Transverse colon (tissue), 4 donors: ENCODE measurements around the gene APOLD1. TPM values are rescaled to one million over a fixed set of nuclear protein-coding genes. Genes with fewer than 3 reads are reported as not detected.
A peak's percentile ranks its signal among the peaks of the same experiment; 100 is the strongest.

ENCODE experiments used
- DNase-seq: peaks from one replicate; pipeline ENCODE4 v3.0.0-alpha.2; 2019
- H3K27ac ChIP-seq, 4 donors: fragments of 200-600 bp; sonication (generic); 2 replicates each; pipeline ENCODE4 v1.5.1; 2016 to 2018; ENCODE audit warnings: inconsistent platforms in 4 of 4
- H3K27me3 ChIP-seq: fragments of 200-600 bp; sonication (generic); 2 replicates; pipeline ENCODE4 v1.5.1; 2017; ENCODE audit warnings: inconsistent platforms
- H3K36me3 ChIP-seq, 4 donors: fragments of 200-600 bp; sonication (generic); 2 replicates each; pipeline ENCODE4 v1.5.1; 2017 to 2019; ENCODE audit warnings: inconsistent platforms in 4 of 4
- H3K4me1 ChIP-seq, 4 donors: fragments of 200-600 bp; sonication (generic); 2 replicates each; pipeline ENCODE4 v1.5.1; 2017 to 2020; ENCODE audit warnings: inconsistent platforms in 4 of 4
- H3K4me3 ChIP-seq, 4 donors: fragments of 200-600 bp; sonication (generic); 1 replicate in 1 of 4; 2 replicates in 3 of 4; pipeline versions ENCODE4 v1.5.1 to v1.6.1; 2017 to 2019; ENCODE audit warnings: inconsistent platforms in 4 of 4
- H3K9me3 ChIP-seq, 2 donors: fragments of 200-600 bp; sonication (generic); 2 replicates each; pipeline ENCODE4 v1.5.1; 2017 to 2019; ENCODE audit warnings: inconsistent platforms in 2 of 2
- EP300 ChIP-seq: sonication (generic); formaldehyde crosslinking; IDR thresholded peaks from one replicate; pipeline ENCODE4 v1.6.1; 2017; ENCODE audit warnings: antibody characterized with exemption, low read depth
- POLR2A ChIP-seq: fragments of 450-650 bp; IDR thresholded peaks from one replicate; pipeline ENCODE4 v1.6.1; 2016; ENCODE audit warnings: antibody characterized with exemption, mild to moderate bottlenecking, moderate library complexity
- POLR2AphosphoS5 ChIP-seq, 3 donors: sonication (generic); formaldehyde crosslinking; IDR thresholded peaks; one replicate each; pipeline ENCODE4 v1.6.1; 2016; ENCODE audit warnings: antibody characterized with exemption in 3 of 3
- WGBS, 2 donors: methylation state at CpG; one replicate each; pipeline ENCODE4 v1.1.5; 2018; ENCODE audit warnings: low coverage in 1 of 2; 5-methylcytosine and 5-hydroxymethylcytosine counted together
- in situ Hi-C, 4 donors: fragments of 200-750 bp; cut with MboI; loops; one replicate each; pipeline versions ENCODE4 v1.15.0 to v1.15.1; 2017; ENCODE audit warnings: low sequenced_read_pairs in 3 of 4, low pct_ligation_motif_present in 1 of 4, low pct_unique_long_range_greater_than_20kb in 1 of 4
- intact Hi-C: fragments of 100-400 bp; cut with DNase I; formaldehyde crosslinking; loops from one replicate; pipeline ENCODE4 v1.15.1; 2023; ENCODE audit warnings: low total_unique reads
- total RNA-seq, 4 donors: library from RNA; depleted of rRNA; stranded (reverse); fragments of >200 nt; gene quantifications; one replicate each; pipeline ENCODE4 v1.1.0, GENCODE V29; 2016
- TF ChIP-seq, protein P1 (sequence below), 5 experiments: fragments of 200-600 bp in 3 of 5; fragments of 450-650 bp in 2 of 5; sonication (generic) in 3 of 5; IDR thresholded peaks; 1 replicate in 2 of 5; 2 replicates in 3 of 5; pipeline ENCODE4 v1.5.1; 2016 to 2017; ENCODE audit warnings: antibody characterized with exemption in 5 of 5, inconsistent platforms in 3 of 5, mild to moderate bottlenecking in 2 of 5, moderate library complexity in 1 of 5

APOLD1 gene
- total RNA-seq, 4 donors from 2014 or later, result 3.0 to 11.3 (median 7.7) TPM

DNA sequence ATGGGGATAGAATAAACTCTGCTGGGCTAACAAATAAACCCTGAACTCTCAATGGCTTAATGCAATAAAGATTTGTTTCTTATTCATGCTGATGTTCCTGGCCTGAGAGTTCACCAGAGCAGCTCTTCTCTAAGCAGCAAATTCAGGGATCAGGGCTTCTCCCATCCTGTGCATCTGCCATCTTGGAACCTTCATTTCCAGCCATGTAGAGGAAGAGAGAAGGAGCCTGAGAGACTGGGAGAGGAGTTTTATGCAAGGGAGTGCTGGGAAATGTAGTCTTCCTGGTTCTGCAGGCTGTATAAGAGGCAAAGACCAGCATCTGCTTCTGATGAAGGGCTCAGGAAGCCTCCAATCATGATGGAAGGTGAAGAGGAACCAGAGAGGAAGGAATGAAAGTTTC lies 20.6 kb upstream of the APOLD1 start:
- TF ChIP-seq POLR2A (no peak), POLR2AphosphoS5 (IDR thresholded peaks at IDR 0.05) (no peak), EP300 (no peak)
- TF ChIP-seq, protein P1, sequence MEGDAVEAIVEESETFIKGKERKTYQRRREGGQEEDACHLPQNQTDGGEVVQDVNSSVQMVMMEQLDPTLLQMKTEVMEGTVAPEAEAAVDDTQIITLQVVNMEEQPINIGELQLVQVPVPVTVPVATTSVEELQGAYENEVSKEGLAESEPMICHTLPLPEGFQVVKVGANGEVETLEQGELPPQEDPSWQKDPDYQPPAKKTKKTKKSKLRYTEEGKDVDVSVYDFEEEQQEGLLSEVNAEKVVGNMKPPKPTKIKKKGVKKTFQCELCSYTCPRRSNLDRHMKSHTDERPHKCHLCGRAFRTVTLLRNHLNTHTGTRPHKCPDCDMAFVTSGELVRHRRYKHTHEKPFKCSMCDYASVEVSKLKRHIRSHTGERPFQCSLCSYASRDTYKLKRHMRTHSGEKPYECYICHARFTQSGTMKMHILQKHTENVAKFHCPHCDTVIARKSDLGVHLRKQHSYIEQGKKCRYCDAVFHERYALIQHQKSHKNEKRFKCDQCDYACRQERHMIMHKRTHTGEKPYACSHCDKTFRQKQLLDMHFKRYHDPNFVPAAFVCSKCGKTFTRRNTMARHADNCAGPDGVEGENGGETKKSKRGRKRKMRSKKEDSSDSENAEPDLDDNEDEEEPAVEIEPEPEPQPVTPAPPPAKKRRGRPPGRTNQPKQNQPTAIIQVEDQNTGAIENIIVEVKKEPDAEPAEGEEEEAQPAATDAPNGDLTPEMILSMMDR (IDR thresholded peaks at IDR 0.05), result no peak
- Histone ChIP-seq H3K4me1 (no peaks in the 10 kb centered on the region), H3K27ac (no peak overlapping the region), H3K27me3 (no peaks in the 10 kb centered on the region), H3K36me3 (no peaks in the 10 kb centered on the region), H3K4me3 (no peak overlapping the region), H3K9me3 (no peaks in the 10 kb centered on the region)
- no peak for DNase-seq
- in situ Hi-C loops (no loop called here), intact Hi-C loops (no loop called here)

DNA sequence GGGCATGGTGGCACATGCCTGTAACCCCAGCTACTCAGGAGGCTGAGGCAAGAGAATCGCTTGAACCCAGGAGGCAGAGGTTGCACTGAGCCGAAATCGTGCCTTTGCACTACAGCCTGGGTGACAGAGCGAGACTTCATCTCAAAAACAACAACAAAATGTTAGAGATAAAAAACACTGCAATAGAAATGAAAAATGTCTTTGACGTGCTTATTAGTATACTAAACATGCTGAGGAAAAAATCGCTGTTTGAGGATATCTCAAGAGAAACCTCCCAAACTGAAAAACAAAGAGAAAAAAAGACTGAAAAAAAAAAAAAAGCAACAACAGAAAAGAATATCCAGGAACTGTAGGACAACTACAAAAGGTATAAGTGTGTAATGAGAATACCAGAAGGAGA lies 15.2 kb upstream of the APOLD1 start:
- Histone ChIP-seq H3K4me1 (no peaks in the 10 kb centered on the region), H3K27me3 (no peaks in the 10 kb centered on the region), H3K36me3 (no peaks in the 10 kb centered on the region), H3K9me3 (no peaks in the 10 kb centered on the region), H3K27ac (no peak overlapping the region), H3K4me3 (no peak overlapping the region)
- no peak for DNase-seq
- TF ChIP-seq, protein P1 (IDR thresholded peaks at IDR 0.05), result no peak
- TF ChIP-seq POLR2AphosphoS5 (IDR thresholded peaks at IDR 0.05) (no peak), POLR2A (no peak)
- intact Hi-C loops, result no loop called here
- in situ Hi-C loops, result no loop called here
- WGBS, 2 donors, result 95 to 98% methylated on average over 6 of the region's 6 CpGs

DNA sequence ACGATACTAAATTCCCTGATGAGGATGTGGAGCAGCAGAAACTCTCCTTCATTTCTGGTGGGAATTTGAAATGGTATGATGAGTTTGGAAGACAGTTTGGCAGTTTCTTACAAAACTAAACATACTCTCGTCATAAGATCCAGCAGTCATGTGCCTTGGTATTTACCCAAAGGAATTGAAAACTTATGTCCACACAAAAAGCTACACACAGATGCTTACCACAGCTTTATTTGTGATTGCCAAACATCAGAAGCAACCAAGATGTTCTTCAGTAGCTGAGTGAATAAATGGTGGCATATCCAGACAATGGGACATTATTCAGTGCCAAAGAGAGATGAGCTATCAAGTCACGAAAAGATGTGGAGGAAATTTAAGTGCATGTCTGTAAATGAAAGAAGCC lies 10.7 kb upstream of the APOLD1 start:
- H3K36me3 ChIP-seq, result no peaks in the 10 kb centered on the region
- peaks cover 0 to 15% (median 6%) of the 10 kb centered on the region in 4 donors for H3K4me1 ChIP-seq
- in situ Hi-C loops (no loop called here), intact Hi-C loops (no loop called here)
- no peak for DNase-seq
- no peak overlapping the region for H3K27ac ChIP-seq
- 37 to 50% methylated on average over 3 of the region's 3 CpGs for WGBS, 2 donors
- no peaks in the 10 kb centered on the region for H3K9me3 ChIP-seq
- no peaks in the 10 kb centered on the region for H3K27me3 ChIP-seq
- no peak overlapping the region for H3K4me3 ChIP-seq
- TF ChIP-seq POLR2A (no peak), POLR2AphosphoS5 (IDR thresholded peaks at IDR 0.05) (no peak), EP300 (no peak)
- TF ChIP-seq, protein P1 (IDR thresholded peaks at IDR 0.05), result no peak

DNA sequence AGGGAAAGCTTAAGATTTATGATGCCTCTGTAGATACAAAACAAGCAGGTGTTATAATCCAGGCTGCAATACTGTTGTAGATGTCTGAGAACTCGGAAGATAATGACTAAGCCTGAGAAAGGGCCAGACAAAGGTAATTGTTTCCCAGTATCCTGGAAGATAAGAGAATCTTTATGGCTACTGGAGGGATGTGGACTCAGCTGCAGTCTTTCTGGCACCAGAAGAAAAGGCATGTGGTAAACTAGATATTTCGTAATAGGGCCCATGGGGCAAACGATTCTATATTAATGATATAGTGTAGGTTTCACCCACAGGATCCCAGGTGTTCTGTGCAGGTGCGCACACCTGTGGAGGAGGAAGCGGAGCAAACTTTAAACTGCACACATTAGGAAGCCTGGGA lies 9.2 kb upstream of the APOLD1 start:
- TF ChIP-seq EP300, result no peak
- peak; percentile 31 to 77 (median 72) for TF ChIP-seq POLR2AphosphoS5 (IDR thresholded peaks at IDR 0.05)
- no peaks in the 10 kb centered on the region for H3K36me3 ChIP-seq
- intact Hi-C loops (no loop called here), in situ Hi-C loops (no loop called here)
- WGBS, 2 donors, result 41 to 57% methylated on average over 5 of the region's 5 CpGs
- no peaks in the 10 kb centered on the region for H3K9me3 ChIP-seq
- no peak overlapping the region for H3K4me3 ChIP-seq
- H3K27ac ChIP-seq, result peak overlapping the region in 1 of 4 donors; percentile 16
- H3K27me3 ChIP-seq, result no peaks in the 10 kb centered on the region
- DNase-seq, result peak; percentile 63
- peaks cover 0 to 22% (median 9%) of the 10 kb centered on the region in 4 donors for H3K4me1 ChIP-seq

DNA sequence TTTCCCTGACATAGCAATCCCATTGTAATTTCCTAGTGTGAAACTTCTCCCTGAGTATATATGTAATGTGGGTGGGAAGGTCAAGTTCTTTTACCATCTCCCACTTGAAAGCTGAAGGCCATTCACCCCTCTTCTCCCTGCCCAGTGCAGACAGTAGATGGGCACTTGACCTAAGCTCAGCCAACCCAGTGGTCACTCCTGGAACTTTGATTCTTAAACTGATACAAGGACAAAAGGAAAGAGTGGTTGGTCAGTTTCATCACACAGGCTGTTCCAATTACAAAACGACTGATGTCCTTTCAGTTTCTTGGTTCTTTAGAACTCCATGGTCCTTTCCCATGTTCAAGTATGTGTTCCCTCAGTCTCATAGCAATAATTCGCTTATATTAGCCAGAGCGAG lies 8.4 kb upstream of the APOLD1 start:
- H3K4me1 ChIP-seq, result peaks cover 0 to 22% (median 9%) of the 10 kb centered on the region in 4 donors
- no peak overlapping the region for H3K4me3 ChIP-seq
- H3K36me3 ChIP-seq, result no peaks in the 10 kb centered on the region
- intact Hi-C loops, result no loop called here
- TF ChIP-seq, protein P1 (IDR thresholded peaks at IDR 0.05), result no peak
- TF ChIP-seq EP300 (no peak), POLR2AphosphoS5 (IDR thresholded peaks at IDR 0.05) (no peak), POLR2A (no peak)
- 78 to 83% methylated on average over 3 of the region's 3 CpGs for WGBS, 2 donors
- no peak overlapping the region for H3K27ac ChIP-seq
- H3K27me3 ChIP-seq, result no peaks in the 10 kb centered on the region
- no peak for DNase-seq
- in situ Hi-C loops, result no loop called here
- H3K9me3 ChIP-seq, result no peaks in the 10 kb centered on the region
